Measurements from ENCODE around the gene KCNQ1OT1. TPM values are rescaled to one million over a fixed set of nuclear protein-coding genes. Genes with fewer than 3 reads are reported as not detected.

The KCNQ1OT1 gene
- total RNA-seq = 10 to 100 TPM in 1 of 5 donors, 1 to 10 TPM in 4; 2.2 to 15.1 (median 2.3) TPM
- under 1 TPM; under 0.01 to 0.12 (median 0.05) TPM for polyA plus RNA-seq
- long read RNA-seq, donor 1, full-length matches to known transcripts = 9 of 9 reads
- long read RNA-seq, donor 1, partial matches to known transcripts = 0 of 9 reads
- long read RNA-seq, donor 1, other reads (novel, unspliced or antisense) = 0 of 9 reads
- long read RNA-seq, donor 2, full-length matches to known transcripts = 63 of 63 reads
- long read RNA-seq, donor 2, partial matches to known transcripts = 0 of 63 reads
- long read RNA-seq, donor 2, other reads (novel, unspliced or antisense) = 0 of 63 reads
- long read RNA-seq, donor 3, full-length matches to known transcripts = 30 of 30 reads
- long read RNA-seq, donor 3, partial matches to known transcripts = 0 of 30 reads
- long read RNA-seq, donor 3, other reads (novel, unspliced or antisense) = 0 of 30 reads
- long read RNA-seq, donor 4, full-length matches to known transcripts = 4 of 4 reads
- long read RNA-seq, donor 4, partial matches to known transcripts = 0 of 4 reads
- long read RNA-seq, donor 4, other reads (novel, unspliced or antisense) = 0 of 4 reads
- long read RNA-seq, donor 5, full-length matches to known transcripts = 39 of 39 reads
- long read RNA-seq, donor 5, partial matches to known transcripts = 0 of 39 reads
- long read RNA-seq, donor 5, other reads (novel, unspliced or antisense) = 0 of 39 reads
- long read RNA-seq, donor 6, full-length matches to known transcripts = 110 of 313 reads
- long read RNA-seq, donor 6, partial matches to known transcripts = 170 of 313 reads
- long read RNA-seq, donor 6, other reads (novel, unspliced or antisense) = 33 of 313 reads
- long read RNA-seq, donor 7, full-length matches to known transcripts = 23 of 23 reads
- long read RNA-seq, donor 7, partial matches to known transcripts = 0 of 23 reads
- long read RNA-seq, donor 7, other reads (novel, unspliced or antisense) = 0 of 23 reads
- long read RNA-seq, donor 8, full-length matches to known transcripts = 44 of 44 reads
- long read RNA-seq, donor 8, partial matches to known transcripts = 0 of 44 reads
- long read RNA-seq, donor 8, other reads (novel, unspliced or antisense) = 0 of 44 reads
- long read RNA-seq, donor 9, full-length matches to known transcripts = 47 of 47 reads
- long read RNA-seq, donor 9, partial matches to known transcripts = 0 of 47 reads
- long read RNA-seq, donor 9, other reads (novel, unspliced or antisense) = 0 of 47 reads
- long read RNA-seq, donor 10, full-length matches to known transcripts = 24 of 31 reads
- long read RNA-seq, donor 10, partial matches to known transcripts = 7 of 31 reads
- long read RNA-seq, donor 10, other reads (novel, unspliced or antisense) = 0 of 31 reads

GRCh38 chr11:2699531-2700414, at the start of gene KCNQ1OT1:
KCNQ1OT1 (minus strand) TSS chr11:2699994.
- H3K9me3 ChIP-seq = no peaks in the 10 kb centered on the region
- H3K4me1 ChIP-seq = peaks cover 0 to 69% (median 37%) of the 10 kb centered on the region in 4 donors
- intact Hi-C loops (cut with DNase I; ENCODE audit: low total_unique reads) = loop anchor here (10.0 kb wide), 1 partner anchor 175 kb away; no protein-coding TSS in a partner anchor
- no peaks in the 10 kb centered on the region for H3K27me3 ChIP-seq
- DNase-seq = peak; percentile 90 to 98
- peak within 1 kb of the TSS; percentile 88 to 96 (median 92) for H3K27ac ChIP-seq
- H3K36me3 ChIP-seq = no peaks in the 10 kb centered on the region
- TF ChIP-seq POLR2AphosphoS5 (IDR thresholded peaks at IDR 0.05) = peak; percentile 92 to 99 (median 99)
- no peak for TF ChIP-seq EP300 (IDR thresholded peaks at IDR 0.05)
- peak in 2 of 4 donors; percentile 74 to 87 for TF ChIP-seq POLR2A (IDR thresholded peaks at IDR 0.05)
- 45 to 69% (median 52%) methylated on average over 56 to 98 of the region's 98 CpGs for WGBS, 5 donors
- peak within 1 kb of the TSS; percentile 63 to 72 (median 68) for H3K4me3 ChIP-seq

GRCh38 chr11:2748814-2749554, 49.2 kb upstream of the KCNQ1OT1 start:
- DNase-seq = no peak
- H3K36me3 ChIP-seq = no peaks in the 10 kb centered on the region

GRCh38 chr11:2748061-2748813, 48.4 kb upstream of the KCNQ1OT1 start:
- peaks cover 0 to 10% (median 4%) of the 10 kb centered on the region in 4 donors for H3K4me1 ChIP-seq
- no peaks in the 10 kb centered on the region for H3K27me3 ChIP-seq
- intact Hi-C loops (cut with DNase I; ENCODE audit: low total_unique reads) = no loop called here
- TF ChIP-seq POLR2A (IDR thresholded peaks at IDR 0.05) (no peak), EP300 (IDR thresholded peaks at IDR 0.05) (no peak), CTCF (IDR thresholded peaks at IDR 0.05) (no peak), POLR2AphosphoS5 (IDR thresholded peaks at IDR 0.05) (no peak)
- no peaks in the 10 kb centered on the region for H3K36me3 ChIP-seq
- H3K27ac ChIP-seq = no peak overlapping the region
- no peak overlapping the region for H3K4me3 ChIP-seq
- 78 to 96% (median 85%) methylated on average over 3 to 11 of the region's 11 CpGs for WGBS, 5 donors
- H3K9me3 ChIP-seq = no peaks in the 10 kb centered on the region
- no peak for DNase-seq

More at GRCh38 chr11:2748814-2749554, 49.2 kb upstream of the KCNQ1OT1 start:
- Histone ChIP-seq H3K4me3 (no peak overlapping the region), H3K9me3 (no peaks in the 10 kb centered on the region), H3K4me1 (peaks cover 0 to 10% (median 4%) of the 10 kb centered on the region in 4 donors), H3K27ac (no peak overlapping the region), H3K27me3 (no peaks in the 10 kb centered on the region)
- 93 to 99% (median 96%) methylated on average over 17 of the region's 17 CpGs for WGBS, 5 donors
- intact Hi-C loops (cut with DNase I; ENCODE audit: low total_unique reads) = no loop called here
- no peak for TF ChIP-seq EP300 (IDR thresholded peaks at IDR 0.05)
- no peak for TF ChIP-seq POLR2AphosphoS5 (IDR thresholded peaks at IDR 0.05)
- no peak for TF ChIP-seq POLR2A (IDR thresholded peaks at IDR 0.05)
- TF ChIP-seq CTCF (IDR thresholded peaks at IDR 0.05) = no peak
